WTC11 (cell line): Measurements from ENCODE around the gene TDRKH. TPM values are rescaled to one million over a fixed set of nuclear protein-coding genes. Genes with fewer than 3 reads are reported as not detected.

Experiments
- ATAC-seq: fragments of 200-7000 bp; cut with Tn5 transposase; 2 replicates; pipeline ENCODE4 v1.10.0; 2021; ENCODE audit warnings: mild to moderate bottlenecking, moderate library complexity
- CTCF ChIA-PET: fragments of 300-600 bp; sonication (Branson Sonifier 250); formaldehyde crosslinking; loops from one replicate; lab custom pipeline; 2021; ENCODE audit warnings: antibody characterized with exemption; lab: Charles Lee
- POLR2A ChIA-PET: fragments of 350-600 bp; sonication (Branson Sonifier 250); formaldehyde crosslinking; loops from one replicate; lab custom pipeline; 2021; ENCODE audit warnings: antibody characterized with exemption; lab: Charles Lee
- DNase-seq: peaks from one replicate; pipeline ENCODE4 v3.0.0; 2021; ENCODE audit warnings: low spot score
- H3K27ac Mint-ChIP-seq: 2 replicates; pipeline ENCODE4 v1.8.0; 2021; ENCODE audit warnings: mixed read lengths
- H3K27me3 Mint-ChIP-seq: 2 replicates; pipeline ENCODE4 v1.8.0; 2021; ENCODE audit warnings: low read depth, mild to moderate bottlenecking, moderate library complexity, mixed read lengths
- H3K36me3 Mint-ChIP-seq: 2 replicates; pipeline ENCODE4 v1.8.0; 2021; ENCODE audit warnings: mixed read lengths
- H3K4me1 Mint-ChIP-seq: 2 replicates; pipeline ENCODE4 v1.8.0; 2022; ENCODE audit warnings: mixed read lengths
- H3K4me3 Mint-ChIP-seq: 2 replicates; pipeline ENCODE4 v1.8.0; 2021; ENCODE audit warnings: mild to moderate bottlenecking, moderate library complexity, mixed read lengths
- H3K9me3 Mint-ChIP-seq: 2 replicates; pipeline ENCODE4 v1.8.0; 2021; ENCODE audit warnings: mixed read lengths
- CREM ChIP-seq: sonication (generic); formaldehyde crosslinking; IDR thresholded peaks from 2 replicates; pipeline ENCODE4 v1.8.1; 2022; ENCODE audit warnings: mild to moderate bottlenecking, missing genetic modification reagents, moderate library complexity
- EMX1 ChIP-seq: fragments of 250-450 bp; sonication (Bioruptor Pico); IDR thresholded peaks from 2 replicates; pipeline ENCODE4 v1.8.0; 2021; ENCODE audit warnings: mild to moderate bottlenecking
- GABPB1 ChIP-seq: sonication (generic); formaldehyde crosslinking; IDR thresholded peaks from 2 replicates; pipeline ENCODE4 v1.8.1; 2023; ENCODE audit warnings: mild to moderate bottlenecking, missing genetic modification reagents
- HMGA2 ChIP-seq: fragments of 250-450 bp; sonication (Bioruptor Pico); IDR thresholded peaks from 2 replicates; pipeline ENCODE4 v1.4.0; 2021; ENCODE audit warnings: mild to moderate bottlenecking, moderate library complexity
- KAT7 ChIP-seq: sonication (generic); formaldehyde crosslinking; IDR thresholded peaks from 2 replicates; pipeline ENCODE4 v1.8.1; 2023; ENCODE audit warnings: missing genetic modification reagents, mild to moderate bottlenecking, borderline replicate concordance
- MXD4 ChIP-seq: fragments of 250-450 bp; sonication (Bioruptor Pico); IDR thresholded peaks from 2 replicates; pipeline ENCODE4 v1.8.0; 2021; ENCODE audit warnings: mild to moderate bottlenecking, moderate library complexity, borderline replicate concordance
- NFYB ChIP-seq: sonication (generic); formaldehyde crosslinking; conservative IDR thresholded peaks from 2 replicates; pipeline ENCODE4 v1.8.0; 2022; ENCODE audit warnings: low read depth, missing genetic modification reagents
- OVOL2 ChIP-seq: fragments of 250-450 bp; sonication (Bioruptor Pico); IDR thresholded peaks from 2 replicates; pipeline ENCODE4 v1.9.0; 2021; ENCODE audit warnings: mild to moderate bottlenecking, borderline replicate concordance
- ZNF263 ChIP-seq: sonication (generic); formaldehyde crosslinking; IDR thresholded peaks from 2 replicates; pipeline ENCODE4 v1.8.1; 2022; ENCODE audit warnings: low read depth, mild to moderate bottlenecking, moderate library complexity, missing genetic modification reagents
- ZNF416 ChIP-seq: fragments of 250-450 bp; sonication (Bioruptor Pico); IDR thresholded peaks from 2 replicates; pipeline ENCODE4 v1.9.0; 2021; ENCODE audit warnings: mild to moderate bottlenecking, inconsistent platforms
- total RNA-seq: library from RNA; stranded (reverse); gene quantifications from 3 replicates; pipeline ENCODE4 v1.2.3, GENCODE V29; 2021
- TF ChIP-seq, protein P1 (sequence below): sonication (generic); formaldehyde crosslinking; IDR thresholded peaks from 2 replicates; pipeline ENCODE4 v1.8.1; 2023; ENCODE audit warnings: mild to moderate bottlenecking, moderate library complexity, missing genetic modification reagents
- TF ChIP-seq, protein P2 (sequence below): sonication (generic); formaldehyde crosslinking; IDR thresholded peaks from 2 replicates; pipeline ENCODE4 v1.8.0; 2023; ENCODE audit warnings: missing genetic modification reagents, mild to moderate bottlenecking, borderline replicate concordance
- TF ChIP-seq, protein P3 (sequence below): sonication (generic); formaldehyde crosslinking; IDR thresholded peaks from 2 replicates; pipeline ENCODE4 v1.8.1; 2022; ENCODE audit warnings: mild to moderate bottlenecking, missing genetic modification reagents, moderate library complexity, borderline replicate concordance
- TF ChIP-seq, protein P4 (sequence below): fragments of 250-450 bp; sonication (Bioruptor Pico); IDR thresholded peaks from 2 replicates; pipeline ENCODE4 v2.1.2; 2022; ENCODE audit warnings: mild to moderate bottlenecking, moderate library complexity

Gene TDRKH
- total RNA-seq, 1 experiment from 2014 or later: 21.8 TPM

DNA sequence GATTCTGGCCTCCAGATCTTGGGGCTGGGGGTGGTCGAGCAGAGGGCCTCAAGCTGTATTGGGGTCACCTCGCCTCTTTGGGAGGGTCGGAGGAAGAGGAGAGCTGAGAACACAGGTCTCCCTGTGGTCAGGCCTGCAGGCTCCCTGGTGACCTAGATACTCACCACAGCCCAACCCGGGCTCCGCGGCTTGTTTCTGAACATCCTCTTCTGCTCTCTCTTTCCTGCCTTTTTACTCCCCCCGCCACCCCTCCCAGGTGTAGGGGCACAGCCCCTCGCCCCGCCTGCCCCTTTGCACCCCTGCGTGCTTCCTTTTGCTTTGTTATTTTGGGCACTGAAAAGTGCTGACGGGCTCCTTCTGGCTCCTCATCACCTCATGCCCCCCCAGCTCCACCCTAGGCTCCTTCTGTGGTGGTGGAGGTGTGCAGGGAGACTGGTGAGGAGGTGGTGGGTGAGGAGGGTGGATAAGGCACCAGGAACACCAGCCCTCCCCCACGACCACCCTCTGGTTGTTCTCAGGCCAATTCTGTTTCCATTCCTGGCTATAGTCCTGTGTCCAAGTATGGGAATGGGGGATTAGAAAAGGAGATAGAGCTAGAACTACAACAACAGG lies 25.5 kb upstream of the TDRKH start (continued):
- TF ChIP-seq, protein P1, sequence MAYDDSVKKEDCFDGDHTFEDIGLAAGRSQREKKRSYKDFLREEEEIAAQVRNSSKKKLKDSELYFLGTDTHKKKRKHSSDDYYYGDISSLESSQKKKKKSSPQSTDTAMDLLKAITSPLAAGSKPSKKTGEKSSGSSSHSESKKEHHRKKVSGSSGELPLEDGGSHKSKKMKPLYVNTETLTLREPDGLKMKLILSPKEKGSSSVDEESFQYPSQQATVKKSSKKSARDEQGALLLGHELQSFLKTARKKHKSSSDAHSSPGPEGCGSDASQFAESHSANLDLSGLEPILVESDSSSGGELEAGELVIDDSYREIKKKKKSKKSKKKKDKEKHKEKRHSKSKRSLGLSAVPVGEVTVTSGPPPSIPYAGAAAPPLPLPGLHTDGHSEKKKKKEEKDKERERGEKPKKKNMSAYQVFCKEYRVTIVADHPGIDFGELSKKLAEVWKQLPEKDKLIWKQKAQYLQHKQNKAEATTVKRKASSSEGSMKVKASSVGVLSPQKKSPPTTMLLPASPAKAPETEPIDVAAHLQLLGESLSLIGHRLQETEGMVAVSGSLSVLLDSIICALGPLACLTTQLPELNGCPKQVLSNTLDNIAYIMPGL (CRISPR knock-in tag): no peak
- TF ChIP-seq, all 79 proteins: peak for 0

DNA sequence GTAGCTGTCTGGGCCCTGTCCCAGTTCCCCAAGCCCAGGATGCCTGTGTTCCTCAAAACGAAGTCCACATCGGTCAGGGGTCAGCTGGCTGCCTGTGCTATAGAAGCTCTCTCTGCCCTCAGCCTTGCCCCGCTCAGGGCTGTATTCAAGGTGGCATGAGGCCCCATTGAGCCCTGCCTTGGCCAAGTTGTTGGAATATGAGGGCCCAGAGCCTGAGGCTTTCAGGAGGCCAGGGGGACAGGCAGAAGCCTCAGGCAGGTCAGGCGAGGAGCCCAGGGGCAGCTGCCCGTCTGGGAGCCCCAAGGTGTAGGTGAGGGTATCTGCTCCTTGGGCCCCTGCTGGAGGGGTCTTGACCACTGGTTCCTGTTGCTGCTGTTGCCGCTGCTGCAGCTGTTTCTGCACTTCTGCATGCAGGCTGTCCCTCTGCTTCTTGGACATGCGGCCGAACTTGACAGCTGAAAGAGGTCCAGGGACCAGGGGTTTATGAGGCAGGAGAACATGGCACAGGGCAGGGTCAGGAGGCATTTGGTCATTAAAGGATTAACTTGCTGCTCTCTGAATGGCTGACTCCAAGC lies 24.8 kb upstream of the TDRKH start:
- TF ChIP-seq OVOL2 (CRISPR knock-in tag) (no peak), GABPB1 (CRISPR knock-in tag) (no peak), CREM (CRISPR knock-in tag) (no peak), EMX1 (CRISPR knock-in tag) (no peak), MXD4 (CRISPR knock-in tag) (no peak), ZNF416 (no peak), KAT7 (no peak)
- TF ChIP-seq, protein P2, sequence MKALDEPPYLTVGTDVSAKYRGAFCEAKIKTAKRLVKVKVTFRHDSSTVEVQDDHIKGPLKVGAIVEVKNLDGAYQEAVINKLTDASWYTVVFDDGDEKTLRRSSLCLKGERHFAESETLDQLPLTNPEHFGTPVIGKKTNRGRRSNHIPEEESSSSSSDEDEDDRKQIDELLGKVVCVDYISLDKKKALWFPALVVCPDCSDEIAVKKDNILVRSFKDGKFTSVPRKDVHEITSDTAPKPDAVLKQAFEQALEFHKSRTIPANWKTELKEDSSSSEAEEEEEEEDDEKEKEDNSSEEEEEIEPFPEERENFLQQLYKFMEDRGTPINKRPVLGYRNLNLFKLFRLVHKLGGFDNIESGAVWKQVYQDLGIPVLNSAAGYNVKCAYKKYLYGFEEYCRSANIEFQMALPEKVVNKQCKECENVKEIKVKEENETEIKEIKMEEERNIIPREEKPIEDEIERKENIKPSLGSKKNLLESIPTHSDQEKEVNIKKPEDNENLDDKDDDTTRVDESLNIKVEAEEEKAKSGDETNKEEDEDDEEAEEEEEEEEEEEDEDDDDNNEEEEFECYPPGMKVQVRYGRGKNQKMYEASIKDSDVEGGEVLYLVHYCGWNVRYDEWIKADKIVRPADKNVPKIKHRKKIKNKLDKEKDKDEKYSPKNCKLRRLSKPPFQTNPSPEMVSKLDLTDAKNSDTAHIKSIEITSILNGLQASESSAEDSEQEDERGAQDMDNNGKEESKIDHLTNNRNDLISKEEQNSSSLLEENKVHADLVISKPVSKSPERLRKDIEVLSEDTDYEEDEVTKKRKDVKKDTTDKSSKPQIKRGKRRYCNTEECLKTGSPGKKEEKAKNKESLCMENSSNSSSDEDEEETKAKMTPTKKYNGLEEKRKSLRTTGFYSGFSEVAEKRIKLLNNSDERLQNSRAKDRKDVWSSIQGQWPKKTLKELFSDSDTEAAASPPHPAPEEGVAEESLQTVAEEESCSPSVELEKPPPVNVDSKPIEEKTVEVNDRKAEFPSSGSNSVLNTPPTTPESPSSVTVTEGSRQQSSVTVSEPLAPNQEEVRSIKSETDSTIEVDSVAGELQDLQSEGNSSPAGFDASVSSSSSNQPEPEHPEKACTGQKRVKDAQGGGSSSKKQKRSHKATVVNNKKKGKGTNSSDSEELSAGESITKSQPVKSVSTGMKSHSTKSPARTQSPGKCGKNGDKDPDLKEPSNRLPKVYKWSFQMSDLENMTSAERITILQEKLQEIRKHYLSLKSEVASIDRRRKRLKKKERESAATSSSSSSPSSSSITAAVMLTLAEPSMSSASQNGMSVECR (CRISPR knock-in tag): no peak
- TF ChIP-seq, protein P3, sequence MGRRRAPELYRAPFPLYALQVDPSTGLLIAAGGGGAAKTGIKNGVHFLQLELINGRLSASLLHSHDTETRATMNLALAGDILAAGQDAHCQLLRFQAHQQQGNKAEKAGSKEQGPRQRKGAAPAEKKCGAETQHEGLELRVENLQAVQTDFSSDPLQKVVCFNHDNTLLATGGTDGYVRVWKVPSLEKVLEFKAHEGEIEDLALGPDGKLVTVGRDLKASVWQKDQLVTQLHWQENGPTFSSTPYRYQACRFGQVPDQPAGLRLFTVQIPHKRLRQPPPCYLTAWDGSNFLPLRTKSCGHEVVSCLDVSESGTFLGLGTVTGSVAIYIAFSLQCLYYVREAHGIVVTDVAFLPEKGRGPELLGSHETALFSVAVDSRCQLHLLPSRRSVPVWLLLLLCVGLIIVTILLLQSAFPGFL (CRISPR knock-in tag): no peak
- TF ChIP-seq, protein P4, sequence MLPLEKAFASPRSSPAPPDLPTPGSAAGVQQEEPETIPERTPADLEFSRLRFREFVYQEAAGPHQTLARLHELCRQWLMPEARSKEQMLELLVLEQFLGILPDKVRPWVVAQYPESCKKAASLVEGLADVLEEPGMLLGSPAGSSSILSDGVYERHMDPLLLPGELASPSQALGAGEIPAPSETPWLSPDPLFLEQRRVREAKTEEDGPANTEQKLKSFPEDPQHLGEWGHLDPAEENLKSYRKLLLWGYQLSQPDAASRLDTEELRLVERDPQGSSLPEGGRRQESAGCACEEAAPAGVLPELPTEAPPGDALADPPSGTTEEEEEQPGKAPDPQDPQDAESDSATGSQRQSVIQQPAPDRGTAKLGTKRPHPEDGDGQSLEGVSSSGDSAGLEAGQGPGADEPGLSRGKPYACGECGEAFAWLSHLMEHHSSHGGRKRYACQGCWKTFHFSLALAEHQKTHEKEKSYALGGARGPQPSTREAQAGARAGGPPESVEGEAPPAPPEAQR: no peak
- H3K27me3 Mint-ChIP-seq: no peaks in the 10 kb centered on the region
- H3K36me3 Mint-ChIP-seq: no peaks in the 10 kb centered on the region
- H3K27ac Mint-ChIP-seq: no peak overlapping the region
- H3K9me3 Mint-ChIP-seq: no peaks in the 10 kb centered on the region
- ATAC-seq (no peak), DNase-seq (no peak)
- ChIA-PET CTCF (no interaction called here), POLR2A (no interaction called here)
- peaks cover 5% of the 10 kb centered on the region for H3K4me1 Mint-ChIP-seq
- H3K4me3 Mint-ChIP-seq: no peak overlapping the region

DNA sequence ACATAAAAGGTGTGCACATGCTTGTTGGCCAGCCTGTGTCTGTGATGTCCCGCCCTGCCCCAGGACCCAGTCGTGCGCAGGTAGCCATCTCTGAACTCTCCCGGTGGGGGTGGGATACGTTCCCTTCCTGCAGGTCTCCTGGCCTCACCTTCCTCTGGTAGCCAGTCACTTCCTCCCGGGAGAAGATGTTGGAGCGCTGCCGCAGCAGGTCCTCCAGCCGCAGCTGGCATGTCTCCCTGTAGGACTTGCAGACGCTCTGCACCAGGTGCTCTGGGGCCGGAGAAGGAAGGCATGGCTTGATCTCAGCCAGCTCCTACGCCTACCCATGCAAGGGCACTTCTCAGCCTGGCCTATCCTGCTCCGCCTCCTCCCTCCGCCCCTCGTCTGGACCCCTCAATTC lies 24.1 kb upstream of the TDRKH start:
- CTCF ChIA-PET: no interaction called here
- H3K27ac Mint-ChIP-seq: no peak overlapping the region

More for the DNA sequence above, 24.1 kb upstream of the TDRKH start:
- TF ChIP-seq ZNF263 (CRISPR knock-in tag) (no peak), NFYB (CRISPR knock-in tag) (no peak), HMGA2 (CRISPR knock-in tag) (no peak)
- Mint-ChIP-seq H3K27me3 (no peaks in the 10 kb centered on the region), H3K4me3 (no peak overlapping the region), H3K9me3 (no peaks in the 10 kb centered on the region), H3K36me3 (no peaks in the 10 kb centered on the region), H3K4me1 (peaks cover 11% of the 10 kb centered on the region)
- no peak for ATAC-seq
- POLR2A ChIA-PET: no interaction called here
- DNase-seq: no peak
